ENCODE data around the gene MACIR.

Gene MACIR

DNA sequence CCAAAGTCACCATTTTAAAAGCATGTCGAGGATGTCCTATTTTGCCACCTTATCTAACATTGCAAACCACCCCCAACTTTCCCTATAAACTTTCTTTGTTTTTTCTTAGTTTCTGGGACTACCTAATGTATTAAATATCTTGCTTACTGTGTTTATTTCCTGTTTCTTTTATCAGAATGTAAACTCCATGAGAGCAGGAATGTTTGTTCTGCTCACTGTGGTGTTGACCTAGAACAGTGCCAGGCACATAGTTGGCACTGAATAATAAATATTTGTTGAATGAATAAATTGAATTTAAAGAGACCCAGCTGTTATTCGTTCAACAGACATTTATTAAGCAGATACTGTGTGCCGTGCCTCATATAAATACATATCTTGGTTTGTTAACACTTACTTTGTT lies 35.2 kb downstream of the MACIR start:
- no peak for DNase-seq

DNA sequence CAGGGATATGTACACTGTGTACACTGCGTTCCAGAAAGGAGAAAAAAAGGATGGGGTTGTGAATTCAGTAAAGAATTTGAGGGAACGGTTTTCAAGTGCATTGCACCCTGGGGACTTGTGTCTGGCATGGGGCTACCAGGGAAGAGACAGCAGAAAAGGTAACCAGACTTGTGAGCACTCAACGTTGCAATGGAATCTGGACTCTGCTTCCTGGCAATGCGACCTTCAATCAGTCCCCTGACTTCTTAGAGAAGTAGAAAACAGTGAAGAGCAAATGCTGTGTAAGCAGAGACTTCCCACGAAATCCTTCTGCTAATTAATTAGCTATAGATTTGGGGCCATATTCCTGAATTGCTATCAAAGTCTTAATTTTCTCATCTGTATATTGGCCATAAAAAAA lies 36.3 kb downstream of the MACIR start:
- DNase-seq: no peak

DNA sequence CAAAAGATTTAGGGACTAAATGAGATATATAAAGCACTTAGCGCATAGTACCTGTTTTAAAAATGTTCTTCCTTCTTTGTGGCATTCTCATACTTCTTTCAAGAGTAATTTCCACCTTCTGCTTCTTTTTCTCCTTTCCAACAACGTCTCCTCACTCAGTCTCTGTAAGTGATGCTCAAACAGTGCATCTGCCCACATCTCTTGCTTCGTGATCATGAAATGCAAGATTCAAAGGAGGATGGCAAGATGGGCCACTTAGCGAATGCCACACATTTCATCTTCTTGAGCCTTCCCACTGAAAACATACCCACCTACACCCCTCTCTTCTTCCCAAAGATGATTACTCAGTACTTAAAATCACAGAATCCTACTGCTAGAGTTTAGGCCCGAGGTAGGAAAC lies 36.9 kb downstream of the MACIR start:
- no peak for DNase-seq

- DNase-seq: no peak
Measured at GRCh38 chr5:103295871-103296270, 37.3 kb downstream of the MACIR start.

- DNase-seq: no peak
Measured at GRCh38 chr5:103298117-103298516, 39.6 kb downstream of the MACIR start.

DNA sequence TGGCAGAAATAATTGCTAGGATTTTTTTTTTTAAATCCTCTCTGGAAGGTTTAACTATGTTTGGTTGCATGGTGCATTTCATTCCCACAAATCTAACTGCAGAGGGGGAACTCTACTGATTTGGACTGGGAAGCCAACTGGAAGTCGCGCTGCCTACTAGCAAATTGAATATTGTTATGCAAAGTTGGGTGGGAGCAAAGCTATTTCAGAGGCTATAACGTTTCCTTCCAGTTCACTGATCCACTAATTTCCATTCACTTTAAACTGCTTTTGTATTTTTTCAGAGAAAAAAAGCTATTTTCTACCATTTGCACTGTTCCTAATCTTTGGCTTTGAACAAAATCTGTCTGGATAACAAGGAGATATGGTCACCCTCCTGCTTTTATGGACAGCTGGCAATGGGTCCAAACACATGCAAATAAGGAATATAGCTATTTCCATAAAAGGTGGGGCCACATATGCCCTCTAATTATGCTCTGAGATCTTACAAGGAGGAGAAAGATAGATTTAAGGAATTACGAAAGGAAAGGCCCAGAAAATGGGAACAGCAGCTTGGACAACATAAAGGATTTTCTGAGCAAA lies 40.1 kb downstream of the MACIR start:
- no peak for DNase-seq

DNA sequence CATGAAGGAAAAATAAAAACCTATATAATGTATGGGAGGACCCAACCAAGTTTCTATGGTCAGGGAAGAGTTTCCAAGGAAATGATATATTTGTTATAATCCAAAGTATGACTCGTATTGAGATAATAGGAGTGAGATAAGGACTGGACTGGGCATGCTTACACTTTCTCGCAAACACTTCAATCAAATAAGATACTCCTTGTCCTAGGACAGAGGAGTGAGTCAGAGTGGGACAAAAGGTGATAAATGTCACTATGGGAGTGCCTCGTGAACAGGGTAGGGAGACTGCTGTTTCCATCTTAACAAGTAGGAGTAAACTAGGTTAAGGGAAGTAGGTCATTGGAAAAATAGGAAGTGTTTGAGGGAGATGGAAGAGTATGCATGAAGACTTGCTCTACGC lies 47.2 kb downstream of the MACIR start:
- DNase-seq: no peak

GRCh38 chr5:103307470-103307869 lies 48.9 kb downstream of the MACIR start:
- DNase-seq: no peak

GRCh38 chr5:103308774-103309173 lies 50.2 kb downstream of the MACIR start:
- no peak for DNase-seq

- no peak for DNase-seq
Measured at GRCh38 chr5:103313056-103313455, 54.5 kb downstream of the MACIR start.

GRCh38 chr5:103315455-103315854 lies 56.9 kb downstream of the MACIR start:
- DNase-seq: no peak

DNA sequence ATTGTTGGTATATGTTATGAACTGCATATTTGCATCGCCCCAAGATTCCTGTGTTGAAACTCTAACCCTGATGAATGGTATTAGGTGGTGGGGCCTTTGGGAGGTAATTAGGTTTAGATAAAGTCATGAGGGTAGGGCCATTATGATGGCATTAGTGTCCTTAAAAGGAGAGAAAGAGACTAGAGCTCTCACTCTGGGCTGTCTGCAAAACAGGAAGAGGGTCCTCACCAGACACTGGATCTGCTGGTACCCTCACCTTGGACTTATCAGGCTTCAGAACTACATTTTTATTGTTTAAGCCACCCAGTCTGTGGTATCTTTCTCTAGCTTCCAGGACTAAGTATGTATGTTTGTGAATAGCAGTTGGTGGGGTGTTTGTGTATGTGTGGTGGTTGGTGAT lies 68.9 kb downstream of the MACIR start:
- DNase-seq: no peak

- DNase-seq: no peak
Measured at GRCh38 chr5:103327893-103328292, 69.3 kb downstream of the MACIR start.
